ENCODE results near the gene RRAGD.

RRAGD gene

DNA sequence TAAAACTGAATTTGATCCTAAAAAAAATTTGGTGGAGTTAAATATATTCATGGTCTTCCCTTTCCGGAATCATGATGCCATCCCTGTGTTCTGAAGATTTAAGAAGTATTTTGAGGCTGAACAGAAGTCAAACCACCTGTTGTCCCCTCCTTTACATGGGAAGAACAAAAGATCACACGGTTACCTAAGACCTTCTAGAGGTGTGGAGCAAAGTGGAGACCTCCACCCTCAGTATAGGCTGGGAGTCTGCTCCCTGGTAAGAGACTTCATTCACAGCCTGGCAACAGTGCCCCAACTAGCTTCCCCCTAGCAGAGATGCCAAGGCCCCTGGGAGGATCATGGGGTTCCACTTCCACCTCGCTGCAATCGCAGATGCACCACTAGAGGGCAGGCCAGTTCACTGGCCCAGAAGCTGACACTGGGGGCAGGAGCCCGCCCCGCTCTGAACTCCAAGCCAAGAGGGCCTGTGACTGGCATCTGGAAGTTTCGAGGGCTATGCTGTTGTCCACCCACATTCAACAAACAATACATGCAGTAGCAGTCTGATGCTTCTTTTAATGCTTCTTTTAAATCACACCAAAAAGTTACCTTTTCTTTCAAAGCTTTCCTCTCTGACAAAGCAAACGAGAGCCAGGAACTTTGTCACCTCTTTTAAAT lies 40.1 kb downstream of the RRAGD start:
- DNase-seq, result no peak

- no peak for DNase-seq
These were observed 43.1 kb downstream of the RRAGD start for GRCh38 chr6:89368999-89369398.

DNA sequence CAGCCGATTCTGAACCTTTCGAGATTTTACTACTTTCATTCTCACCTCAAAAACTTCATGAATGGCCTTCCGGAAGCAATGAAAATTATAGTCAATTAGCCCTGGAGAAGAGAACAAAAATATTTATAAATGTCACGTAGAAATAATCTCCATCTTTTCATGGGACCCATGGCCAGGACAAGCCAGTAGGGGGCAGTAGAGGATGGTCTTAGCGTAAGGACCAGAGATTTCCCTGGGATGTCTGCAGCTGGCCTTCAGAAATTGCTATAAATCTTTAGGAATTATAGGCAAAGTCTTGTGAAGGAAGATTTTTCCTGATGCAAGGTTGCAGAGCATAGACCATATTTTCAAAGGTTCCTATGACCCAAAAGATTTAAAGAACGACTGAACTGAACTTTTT lies 44.0 kb downstream of the RRAGD start:
- DNase-seq, result peak; percentile 53

- no peak for DNase-seq
These were observed 47.5 kb downstream of the RRAGD start for GRCh38 chr6:89364586-89364985.

- DNase-seq, result no peak
These were observed 50.9 kb downstream of the RRAGD start for GRCh38 chr6:89361171-89361570.

- no peak for DNase-seq
These were observed 51.6 kb downstream of the RRAGD start for GRCh38 chr6:89360415-89360999.

DNA sequence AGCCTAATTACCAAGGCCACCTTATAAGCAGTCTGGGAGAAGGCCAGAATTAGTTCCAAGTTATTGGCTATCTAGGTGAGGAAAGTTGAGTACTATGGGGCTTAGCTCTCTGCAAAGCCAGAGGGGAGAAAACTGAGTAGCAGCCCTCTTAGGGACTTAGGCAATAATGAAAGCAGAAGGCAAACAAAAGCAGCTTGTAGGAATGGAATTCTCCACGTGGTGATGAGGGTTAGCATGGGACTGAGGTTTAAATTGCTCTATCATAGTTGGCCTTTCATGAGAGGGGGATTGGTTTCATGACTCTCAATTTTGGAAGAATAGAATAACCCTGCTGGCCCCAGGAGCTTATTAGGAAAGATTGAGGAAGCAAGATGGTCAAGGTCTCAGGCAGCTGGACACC lies 52.5 kb downstream of the RRAGD start:
- no peak for DNase-seq

DNA sequence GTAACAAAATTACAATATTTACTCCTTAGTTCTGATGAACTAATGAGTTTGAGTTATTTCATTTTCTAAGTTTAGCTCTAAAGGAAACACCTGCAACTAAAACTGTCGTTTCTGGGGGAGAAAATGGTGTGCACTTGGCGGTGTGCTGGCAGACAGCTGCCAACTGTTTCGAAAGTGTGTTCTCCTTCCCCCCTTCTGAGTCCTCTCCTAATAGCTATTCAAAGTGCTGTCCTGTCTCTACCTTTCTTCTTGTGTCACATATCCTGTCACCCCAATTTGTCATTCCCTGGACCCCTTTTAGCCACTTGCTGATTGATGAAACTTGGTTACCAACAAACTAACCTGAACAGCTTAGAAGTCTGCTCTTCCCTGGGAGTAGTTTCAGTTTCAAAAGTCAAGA lies 54.7 kb downstream of the RRAGD start:
- DNase-seq, result no peak

DNA sequence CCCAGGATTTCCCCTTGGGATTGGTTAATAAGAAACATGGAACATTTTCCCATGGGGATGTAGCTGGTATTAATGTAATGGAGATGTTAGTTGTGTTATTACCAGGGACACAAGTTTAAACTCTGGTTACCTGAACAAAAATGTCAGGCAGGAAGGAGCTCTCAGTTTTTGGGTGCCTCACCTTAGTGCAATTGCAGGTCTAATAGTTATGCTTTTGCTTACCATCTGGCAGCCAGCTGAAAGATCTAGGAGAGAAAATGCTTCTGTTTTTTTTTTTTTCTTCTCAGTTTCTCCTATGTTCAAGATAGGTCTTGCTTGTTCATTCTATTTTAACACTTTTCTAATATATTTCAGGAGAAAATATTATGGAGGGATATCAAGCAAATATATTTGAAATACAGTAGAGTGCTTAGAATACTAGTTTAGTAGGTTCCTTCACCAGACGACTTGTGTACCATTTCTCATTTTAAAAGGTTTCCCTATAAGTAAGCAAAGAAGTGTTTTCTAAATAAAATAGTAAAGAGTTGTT lies 55.4 kb downstream of the RRAGD start:
- DNase-seq, result no peak

DNA sequence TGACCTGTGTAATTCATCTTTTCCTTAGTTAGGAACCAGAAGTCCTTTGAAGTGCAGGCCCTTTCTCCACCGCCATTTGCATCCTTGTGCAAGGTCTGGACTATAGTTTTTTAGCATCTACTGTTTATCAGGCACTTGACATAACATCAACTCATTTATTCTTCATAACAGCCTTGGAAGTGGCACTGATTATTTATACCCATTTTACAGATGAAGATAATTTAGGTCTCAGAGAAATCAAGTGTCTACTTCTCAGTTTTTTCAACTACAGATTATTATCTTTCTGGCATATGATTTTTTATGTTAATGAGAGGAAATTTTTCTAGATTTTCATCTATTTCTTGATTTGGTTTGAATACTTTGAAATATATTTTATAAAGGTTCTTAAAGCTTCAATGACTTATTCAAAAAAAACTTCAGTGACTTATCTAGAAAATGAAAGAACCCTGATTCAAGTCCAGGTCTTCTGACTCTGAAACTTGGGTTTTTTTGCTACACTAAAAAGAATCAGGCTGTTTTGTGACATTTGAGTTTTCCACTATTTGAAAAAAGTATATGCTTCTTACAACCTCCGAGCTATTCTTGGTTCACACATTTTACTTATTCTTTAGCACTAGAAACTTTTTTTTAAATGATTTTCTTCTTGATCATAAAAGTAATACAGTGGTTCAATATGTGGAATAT lies 56.4 kb downstream of the RRAGD start:
- DNase-seq, result no peak

- no peak for DNase-seq
These were observed 58.2 kb downstream of the RRAGD start for GRCh38 chr6:89353702-89354392.

- DNase-seq, result no peak
These were observed 58.9 kb downstream of the RRAGD start for GRCh38 chr6:89353118-89353556.

DNA sequence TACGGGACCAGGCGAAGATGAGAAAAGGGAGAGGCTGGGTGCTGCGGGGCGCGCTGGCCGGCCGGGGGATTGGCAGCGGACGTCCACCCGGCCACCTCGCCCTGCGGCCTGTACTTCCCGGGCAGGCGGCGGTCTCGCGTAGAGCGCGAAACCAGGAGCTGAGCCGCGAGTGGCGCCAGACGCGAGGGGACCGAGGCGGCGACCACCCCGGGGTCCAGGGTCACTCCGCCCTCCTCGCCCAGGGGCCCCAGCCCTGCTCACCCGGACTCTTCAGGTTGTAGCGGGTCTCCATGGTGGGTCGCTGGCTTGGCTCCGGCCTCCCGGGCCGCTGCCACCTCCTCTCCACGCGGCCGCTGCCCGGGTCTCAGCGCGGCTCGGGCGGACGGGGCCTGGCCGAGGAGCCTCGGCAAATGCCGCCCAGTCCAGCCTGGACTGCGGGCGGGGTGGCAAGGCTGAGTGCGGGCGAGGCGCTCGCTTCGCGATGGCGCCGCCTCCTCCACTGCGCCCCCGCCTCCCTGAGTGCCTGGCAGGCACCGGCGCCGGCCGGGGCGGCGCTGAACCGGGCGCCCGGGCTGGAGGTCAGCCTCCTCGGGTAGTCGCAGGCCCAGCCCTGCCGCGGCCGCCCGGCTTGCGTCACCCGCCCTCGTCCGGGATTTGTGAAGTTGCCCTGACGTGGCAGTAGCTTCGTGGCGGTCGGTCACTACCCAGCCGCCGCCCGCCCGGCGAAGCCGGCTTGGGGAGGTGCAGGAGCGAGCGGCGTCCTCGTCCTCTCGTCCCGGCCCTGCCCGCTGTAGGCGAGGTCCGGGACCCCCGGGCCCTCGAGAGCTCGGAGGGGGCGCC lies 59.6 kb downstream of the RRAGD start, which contains the start of gene UBE2J1:
UBE2J1 (minus strand) TSS at position 445 of the 840 bp plus-strand sequence; CDS start at position 292, 153 bp downstream.
- peak; percentile 86 for DNase-seq

DNA sequence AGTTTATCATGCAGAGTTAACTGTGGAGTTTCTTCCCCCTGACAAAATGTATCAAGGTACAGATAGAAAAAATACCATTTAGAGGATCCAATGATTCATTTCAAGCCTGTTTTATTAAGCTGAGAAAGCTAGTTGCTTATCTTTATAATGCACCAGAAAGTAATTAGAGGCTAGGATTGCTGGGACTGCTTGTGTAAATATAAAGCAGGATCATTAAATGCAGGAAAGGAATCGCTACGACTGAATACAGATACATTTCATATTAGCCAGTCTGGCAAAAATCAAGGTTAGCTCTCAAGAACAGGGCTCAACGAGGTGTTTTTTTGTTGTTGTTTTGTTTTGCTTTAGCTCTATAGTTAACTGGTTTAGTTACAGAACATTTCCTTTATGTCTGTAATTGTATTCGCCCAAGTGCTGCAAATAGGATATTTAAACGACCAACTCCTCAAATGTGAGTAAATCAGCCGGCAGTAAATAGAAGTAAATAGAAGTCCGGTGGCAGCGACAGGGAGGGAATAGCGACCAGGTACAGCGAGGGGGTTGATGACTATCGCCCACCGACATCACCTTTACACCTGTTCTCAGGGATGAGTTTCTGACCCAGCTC lies 60.3 kb downstream of the RRAGD start:
- DNase-seq, result no peak

GRCh38 chr6:89350281-89350966 lies 61.6 kb downstream of the RRAGD start:
- DNase-seq, result no peak

DNA sequence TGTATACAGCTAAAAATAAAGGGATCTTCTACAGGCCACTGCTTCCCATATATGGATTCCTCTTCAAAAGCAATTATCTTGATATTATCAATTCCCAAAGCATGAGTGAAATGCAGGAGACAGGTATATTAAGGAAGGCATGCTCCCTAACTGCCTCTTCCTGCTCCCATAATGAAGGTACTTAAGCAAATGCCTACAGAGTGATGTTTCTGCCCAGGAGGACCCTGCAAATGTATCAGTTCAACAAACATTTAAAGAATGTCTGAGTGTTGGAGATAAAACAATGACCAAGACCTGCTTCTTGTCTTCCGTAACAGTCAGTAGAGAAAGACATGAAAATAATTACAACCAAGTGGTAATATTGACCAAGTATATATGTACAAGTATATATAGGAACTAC lies 63.7 kb downstream of the RRAGD start:
- no peak for DNase-seq

DNA sequence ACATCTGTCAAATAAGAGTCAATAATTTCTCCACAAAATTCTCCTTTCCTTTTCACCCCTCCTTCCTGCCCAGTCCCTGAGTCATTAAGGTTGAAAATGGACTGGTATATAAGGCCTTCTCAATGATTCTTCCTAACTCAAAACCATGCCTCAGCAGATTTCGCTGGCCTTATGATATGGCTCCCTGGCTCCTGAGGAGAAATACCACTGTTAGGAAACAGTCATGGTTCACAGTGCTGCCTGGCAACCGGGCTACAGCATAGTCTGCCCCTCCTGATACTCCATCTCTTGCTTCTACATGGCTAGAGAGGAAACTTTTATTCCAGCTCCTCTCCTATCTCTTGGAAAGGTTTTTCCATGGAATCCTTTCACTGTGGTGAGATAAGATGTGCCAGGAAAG lies 64.2 kb downstream of the RRAGD start:
- no peak for DNase-seq

DNA sequence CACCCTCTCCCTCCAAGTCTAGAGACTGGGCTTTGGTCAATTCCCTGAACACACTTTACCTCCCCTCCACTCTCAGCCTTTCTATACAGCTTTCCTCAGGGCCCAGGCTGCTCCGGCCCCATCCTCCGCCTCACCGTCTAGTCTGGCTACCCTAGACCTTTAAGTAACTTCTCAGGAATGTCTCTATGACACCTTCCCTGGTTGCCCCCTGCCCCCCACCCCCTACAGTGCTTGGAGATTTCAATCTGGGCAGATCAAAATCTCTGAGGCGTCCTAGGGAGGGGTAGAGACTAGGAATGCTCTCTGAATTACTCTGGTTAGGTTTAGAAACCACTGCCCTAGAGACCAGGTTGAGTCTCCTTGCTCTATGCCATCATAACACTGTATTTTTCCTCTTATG lies 65.6 kb downstream of the RRAGD start:
- no peak for DNase-seq

GRCh38 chr6:89339565-89339964 lies 72.5 kb downstream of the RRAGD start:
- DNase-seq, result no peak

DNA sequence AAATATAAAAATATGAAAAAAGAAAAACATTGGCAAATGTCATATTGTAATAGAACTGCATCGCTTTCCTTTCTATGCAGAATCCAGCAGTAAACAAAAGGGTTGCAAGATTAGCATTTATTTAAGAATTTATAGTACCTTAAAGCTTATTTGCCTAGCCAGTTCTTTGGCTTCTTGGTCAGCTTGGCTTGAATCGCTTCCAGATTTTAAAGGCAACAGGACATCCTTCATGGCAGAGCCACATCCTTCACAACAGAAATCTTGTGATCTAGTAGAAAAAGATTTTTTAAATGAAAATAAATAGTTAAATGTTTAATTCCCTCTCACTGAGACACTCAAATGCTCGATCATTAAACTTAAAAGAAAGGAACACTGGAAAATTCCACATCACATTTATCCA lies 76.9 kb downstream of the RRAGD start:
- no peak for DNase-seq

- no peak for DNase-seq
These were observed 81.2 kb downstream of the RRAGD start for GRCh38 chr6:89330910-89331309.
